Peyer's patch (tissue), 4 donors: ENCODE data around the gene CCL25.

Experiments used
- CTCF ChIP-seq, 6 experiments: fragments of 450-650 bp in 4 of 6; fragments of 200-600 bp in 2 of 6; sonication (generic) in 1 of 6; IDR thresholded peaks; one replicate each; pipeline ENCODE4 v1.5.1; 2017 to 2019; ENCODE audit warnings: antibody characterized with exemption in 6 of 6, mild to moderate bottlenecking in 3 of 6, moderate library complexity in 1 of 6
- POLR2A ChIP-seq, 2 donors: fragments of 450-650 bp; IDR thresholded peaks; one replicate each; pipeline ENCODE4 v1.5.1; 2017; ENCODE audit warnings: antibody characterized with exemption in 2 of 2, mild to moderate bottlenecking in 2 of 2, moderate library complexity in 2 of 2

GRCh38 chr19:8071912-8072311 lies 19.4 kb downstream of the CCL25 start:
- TF ChIP-seq CTCF (IDR thresholded peaks at IDR 0.05) (no peak), POLR2A (IDR thresholded peaks at IDR 0.05) (no peak)
